H9 (cell line): ENCODE data around the gene TAF1C. TPM values are rescaled to one million over a fixed set of nuclear protein-coding genes. Genes with fewer than 3 reads are reported as not detected.

ENCODE experiments used
- DNase-seq: peaks from one replicate; pipeline ENCODE4 v3.0.0-alpha.2; 2017
- H2AFZ ChIP-seq: one replicate; pipeline ENCODE4 v1.6.1; 2013; ENCODE audit warnings: mild to moderate bottlenecking, low read length, control low read depth, moderate library complexity
- H2AK5ac ChIP-seq: 2 replicates; pipeline ENCODE4 v1.6.1; 2013; ENCODE audit warnings: low read length, control low read depth, mixed read lengths; ENCODE audit not compliant: insufficient read length
- H2BK120ac ChIP-seq: one replicate; pipeline ENCODE4 v1.6.1; 2013; ENCODE audit warnings: low read depth, mild to moderate bottlenecking, low read length, control low read depth, inconsistent platforms; ENCODE audit not compliant: poor library complexity, severe bottlenecking
- H2BK12ac ChIP-seq: 2 replicates; pipeline ENCODE4 v1.6.1; 2013; ENCODE audit warnings: low read length, control low read depth, mixed read lengths, low read depth; ENCODE audit not compliant: insufficient read length
- H2BK15ac ChIP-seq: 2 replicates; pipeline ENCODE4 v1.6.1; 2013; ENCODE audit warnings: low read depth, low read length, control low read depth
- H2BK20ac ChIP-seq: one replicate; pipeline ENCODE4 v1.6.1; 2013; ENCODE audit warnings: low read depth, mild to moderate bottlenecking, low read length, control low read depth, inconsistent platforms; ENCODE audit not compliant: poor library complexity, severe bottlenecking
- H2BK5ac ChIP-seq: 2 replicates; pipeline ENCODE4 v1.6.1; 2013; ENCODE audit warnings: low read length, control low read depth, mixed read lengths; ENCODE audit not compliant: insufficient read length
- H3K14ac ChIP-seq: 2 replicates; pipeline ENCODE4 v1.6.1; 2013; ENCODE audit warnings: low read length, control low read depth; ENCODE audit not compliant: insufficient read depth
- H3K18ac ChIP-seq: 2 replicates; pipeline ENCODE4 v1.6.1; 2013; ENCODE audit warnings: low read depth, mild to moderate bottlenecking, mixed read lengths, low read length, control low read depth; ENCODE audit not compliant: insufficient read length
- H3K23ac ChIP-seq: 2 replicates; pipeline ENCODE4 v1.6.1; 2013; ENCODE audit warnings: low read length, control low read depth, mixed read lengths, low read depth; ENCODE audit not compliant: insufficient read length
- H3K23me2 ChIP-seq: 2 replicates; pipeline ENCODE4 v1.6.1; 2013; ENCODE audit warnings: low read depth, mild to moderate bottlenecking, mixed read lengths, low read length, control low read depth; ENCODE audit not compliant: insufficient read length, poor library complexity, severe bottlenecking
- H3K27ac ChIP-seq: 2 replicates; pipeline ENCODE4 v1.5.1; 2013; ENCODE audit warnings: low read length, control low read depth, mixed read lengths, low read depth; ENCODE audit not compliant: insufficient read length
- H3K27me3 ChIP-seq: 2 replicates; pipeline ENCODE4 v1.6.1; 2013; ENCODE audit warnings: low read length, control low read depth, inconsistent platforms; ENCODE audit not compliant: insufficient read depth
- H3K4ac ChIP-seq: 2 replicates; pipeline ENCODE4 v1.6.1; 2013; ENCODE audit warnings: low read depth, mild to moderate bottlenecking, control low read depth, inconsistent platforms, low read length, moderate library complexity
- H3K4me1 ChIP-seq: 2 replicates; pipeline ENCODE4 v1.6.1; 2013; ENCODE audit warnings: low read length, control low read depth, inconsistent platforms; ENCODE audit not compliant: insufficient read depth
- H3K4me2 ChIP-seq: 2 replicates; pipeline ENCODE4 v1.6.1; 2013; ENCODE audit warnings: low read length, control low read depth, mixed read lengths; ENCODE audit not compliant: insufficient read length, insufficient read depth
- H3K56ac ChIP-seq: 2 replicates; pipeline ENCODE4 v1.6.1; 2013; ENCODE audit warnings: low read depth, mild to moderate bottlenecking, mixed read lengths, low read length, control low read depth; ENCODE audit not compliant: insufficient read length
- H3K79me1 ChIP-seq: 2 replicates; pipeline ENCODE4 v1.6.1; 2013; ENCODE audit warnings: low read depth, mild to moderate bottlenecking, moderate library complexity, low read length, control low read depth, inconsistent platforms; ENCODE audit not compliant: insufficient read depth, poor library complexity, severe bottlenecking
- H3K79me2 ChIP-seq: 2 replicates; pipeline ENCODE4 v1.6.1; 2013; ENCODE audit warnings: low read length, control low read depth, inconsistent platforms; ENCODE audit not compliant: insufficient read depth
- H3K9ac ChIP-seq: 2 replicates; pipeline ENCODE4 v1.6.1; 2013; ENCODE audit warnings: low read length, control low read depth, mixed read lengths; ENCODE audit not compliant: insufficient read length; ENCODE audit errors: extremely low read depth
- H3K9me3 ChIP-seq: one replicate; pipeline ENCODE4 v1.6.1; 2013; ENCODE audit warnings: low read depth, low read length, inconsistent platforms; ENCODE audit not compliant: control insufficient read depth
- H3T11ph ChIP-seq: one replicate; pipeline ENCODE4 v1.6.1; 2013; ENCODE audit warnings: mild to moderate bottlenecking, low read length, control low read depth, inconsistent platforms
- H4K20me1 ChIP-seq: one replicate; pipeline ENCODE4 v1.6.1; 2013; ENCODE audit not compliant: control insufficient read depth, insufficient read length, insufficient read depth
- H4K5ac ChIP-seq: 2 replicates; pipeline ENCODE4 v1.6.1; 2013; ENCODE audit warnings: low read depth, mild to moderate bottlenecking, mixed read lengths, low read length, control low read depth; ENCODE audit not compliant: insufficient read length
- H4K8ac ChIP-seq: replicated peaks from 2 replicates; pipeline ENCODE4 v1.6.1; 2013; ENCODE audit warnings: low read length, control low read depth, mixed read lengths, low read depth; ENCODE audit not compliant: insufficient read length
- H4K91ac ChIP-seq: 2 replicates; pipeline ENCODE4 v1.6.1; 2013; ENCODE audit warnings: low read depth, mild to moderate bottlenecking, moderate library complexity, mixed read lengths, low read length, control low read depth; ENCODE audit not compliant: insufficient read length
- H3K27ac Mint-ChIP-seq, 3 experiments: 2 replicates in 2 of 3; 3 replicates in 1 of 3; pipeline ENCODE4 v1.8.0; 2020 to 2021; ENCODE audit warnings: mixed read lengths in 3 of 3, mild to moderate bottlenecking in 1 of 3, moderate library complexity in 1 of 3
- H3K27me3 Mint-ChIP-seq: 2 replicates; pipeline ENCODE4 v1.8.0; 2021; ENCODE audit warnings: low read depth, mild to moderate bottlenecking, moderate library complexity, mixed read lengths
- H3K36me3 Mint-ChIP-seq, 3 experiments: 2 replicates in 2 of 3; 3 replicates in 1 of 3; pipeline ENCODE4 v1.8.0; 2020 to 2021; ENCODE audit warnings: low read depth in 3 of 3, mixed read lengths in 3 of 3; ENCODE audit not compliant: insufficient read depth in 1 of 3
- H3K4me1 Mint-ChIP-seq, 2 experiments: 2 replicates each; pipeline ENCODE4 v1.8.0; 2020; ENCODE audit warnings: mixed read lengths in 2 of 2
- H3K4me3 Mint-ChIP-seq, 2 experiments: 2 replicates in 1 of 2; 3 replicates in 1 of 2; pipeline ENCODE4 v1.8.0; 2020 to 2021; ENCODE audit warnings: mild to moderate bottlenecking in 2 of 2, mixed read lengths in 2 of 2, moderate library complexity in 1 of 2
- H3K9me3 Mint-ChIP-seq, 2 experiments: 2 replicates in 1 of 2; 3 replicates in 1 of 2; pipeline ENCODE4 v1.8.0; 2020; ENCODE audit warnings: mild to moderate bottlenecking in 2 of 2, mixed read lengths in 2 of 2, moderate library complexity in 1 of 2
- CTCF ChIP-seq: fragments of 200-600 bp; sonication (generic); conservative IDR thresholded peaks from 3 replicates; pipeline ENCODE4 v1.8.0; 2021; ENCODE audit warnings: antibody characterized with exemption, mild to moderate bottlenecking
- WGBS: extraction: QIAGEN DNeasy Blood & Tissue Kit; methylation state at CpG from one replicate; pipeline ENCODE4 v1.1.7; 2013; ENCODE audit warnings: missing lambda C conversion rate, low lambda C conversion rate, mixed read lengths; ENCODE audit not compliant: insufficient read length; ENCODE audit errors: extremely low coverage; 5-methylcytosine and 5-hydroxymethylcytosine counted together
- total RNA-seq: library from RNA; stranded (reverse); gene quantifications from 2 replicates; pipeline ENCODE4 v1.2.1, GENCODE V29; 2021

Gene TAF1C
- total RNA-seq, 1 experiment from 2014 or later: 78.6 TPM

- no peak overlapping the region for H2AK5ac ChIP-seq
- H3K27me3 ChIP-seq: no peaks in the 10 kb centered on the region
- no peaks in the 10 kb centered on the region for H3K9me3 ChIP-seq
- no peaks in the 10 kb centered on the region for H4K20me1 ChIP-seq
- H3K9ac ChIP-seq: no peak overlapping the region
- no peaks in the 10 kb centered on the region for H3K79me1 ChIP-seq
- Mint-ChIP-seq H3K27me3 (no peaks in the 10 kb centered on the region), H3K4me1 (peaks cover 16% of the 10 kb centered on the region in 2 experiments), H3K27ac (no peak overlapping the region), H3K9me3 (no peaks in the 10 kb centered on the region), H3K4me3 (no peak overlapping the region), H3K36me3 (peaks cover 11 to 43% (median 35%) of the 10 kb centered on the region in 3 experiments; a peak in 6 of 7 replicates)
- H2BK5ac ChIP-seq: no peak overlapping the region
- TF ChIP-seq CTCF: no peak
- H3K27ac ChIP-seq: no peak overlapping the region
- H3K4me1 ChIP-seq: no peaks in the 10 kb centered on the region
- H4K91ac ChIP-seq: no peak overlapping the region
- H3K4me2 ChIP-seq: no peak overlapping the region
- no peak overlapping the region for H3K56ac ChIP-seq
- H4K8ac ChIP-seq: no peak overlapping the region
- no peak overlapping the region for H2BK12ac ChIP-seq
- H2BK20ac ChIP-seq: no peak overlapping the region
- no CpG with 5 or more reads among the region's 5 CpGs for WGBS
- H3K23ac ChIP-seq: no peak overlapping the region
- H3K23me2 ChIP-seq: no peaks in the 10 kb centered on the region
- H3K14ac ChIP-seq: no peak overlapping the region
- no peak for DNase-seq
- H3K18ac ChIP-seq: no peak overlapping the region
- no peak overlapping the region for H2BK15ac ChIP-seq
- H2AFZ ChIP-seq: no peak overlapping the region
- H3T11ph ChIP-seq: no peak overlapping the region
- no peak overlapping the region for H3K4ac ChIP-seq
- H2BK120ac ChIP-seq: no peak overlapping the region
- peaks cover under 1% of the 10 kb centered on the region; the same call in 1 of the 2 replicates for H3K79me2 ChIP-seq
- H4K5ac ChIP-seq: no peak overlapping the region
Measured at GRCh38 chr16:84131117-84131516, 55.7 kb downstream of the TAF1C start.

Other genes starting within 250 kb of the TAF1C start
- 0.48 and 0.63 TPM in 2 replicates for gene OSGIN1, start 233.8 kb downstream of the TAF1C start, total RNA-seq
- gene NECAB2, start 218.8 kb downstream of the TAF1C start, total RNA-seq: 11.7 and 12.6 TPM in 2 replicates
- 0.35 TPM in 1 of 2 replicates, not detected in the other for gene SLC38A8, start 144.3 kb downstream of the TAF1C start, total RNA-seq
- 46.8 and 48.7 TPM in 2 replicates for gene MBTPS1, start 70.1 kb downstream of the TAF1C start, total RNA-seq
- gene HSDL1, start 41.9 kb downstream of the TAF1C start, total RNA-seq: 34.2 and 38.2 TPM in 2 replicates
- 0.15 TPM in 1 of 2 replicates, not detected in the other for gene DNAAF1, start 41.7 kb downstream of the TAF1C start, total RNA-seq
- gene ADAD2, start 4.1 kb upstream of the TAF1C start, total RNA-seq: 0.99 and 1.0 TPM in 2 replicates
- gene KCNG4, start 53.0 kb upstream of the TAF1C start, total RNA-seq: not detected in 2 replicates
- 0.24 and 0.29 TPM in 2 replicates for gene WFDC1, start 107.8 kb upstream of the TAF1C start, total RNA-seq
- 2.8 and 4.0 TPM in 2 replicates for gene ATP2C2, start 181.5 kb upstream of the TAF1C start, total RNA-seq